GM12864 (cell line): ENCODE results near the gene MED20.

Source experiments
- DNase-seq: peaks from one replicate; pipeline ENCODE4 v3.0.0-alpha.2; 2011; ENCODE audit warnings: low read depth
- H3K4me3 ChIP-seq: 2 replicates; pipeline ENCODE4 v1.5.1; 2011; ENCODE audit warnings: mild to moderate bottlenecking, low read depth, low read length, control low read depth
- TF ChIP-seq, protein P1 (sequence below): IDR thresholded peaks from 2 replicates; pipeline ENCODE4 v1.5.1; 2011; ENCODE audit warnings: low read depth, mild to moderate bottlenecking, moderate library complexity, low read length, control low read depth, inconsistent platforms; ENCODE audit errors: missing control alignments

Gene MED20

GRCh38 chr6:41885930-41886329, 35.0 kb downstream of the MED20 start:
- DNase-seq: no peak
- TF ChIP-seq, protein P1, sequence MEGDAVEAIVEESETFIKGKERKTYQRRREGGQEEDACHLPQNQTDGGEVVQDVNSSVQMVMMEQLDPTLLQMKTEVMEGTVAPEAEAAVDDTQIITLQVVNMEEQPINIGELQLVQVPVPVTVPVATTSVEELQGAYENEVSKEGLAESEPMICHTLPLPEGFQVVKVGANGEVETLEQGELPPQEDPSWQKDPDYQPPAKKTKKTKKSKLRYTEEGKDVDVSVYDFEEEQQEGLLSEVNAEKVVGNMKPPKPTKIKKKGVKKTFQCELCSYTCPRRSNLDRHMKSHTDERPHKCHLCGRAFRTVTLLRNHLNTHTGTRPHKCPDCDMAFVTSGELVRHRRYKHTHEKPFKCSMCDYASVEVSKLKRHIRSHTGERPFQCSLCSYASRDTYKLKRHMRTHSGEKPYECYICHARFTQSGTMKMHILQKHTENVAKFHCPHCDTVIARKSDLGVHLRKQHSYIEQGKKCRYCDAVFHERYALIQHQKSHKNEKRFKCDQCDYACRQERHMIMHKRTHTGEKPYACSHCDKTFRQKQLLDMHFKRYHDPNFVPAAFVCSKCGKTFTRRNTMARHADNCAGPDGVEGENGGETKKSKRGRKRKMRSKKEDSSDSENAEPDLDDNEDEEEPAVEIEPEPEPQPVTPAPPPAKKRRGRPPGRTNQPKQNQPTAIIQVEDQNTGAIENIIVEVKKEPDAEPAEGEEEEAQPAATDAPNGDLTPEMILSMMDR: no peak
- H3K4me3 ChIP-seq: no peak overlapping the region

- TF ChIP-seq, protein P1: no peak
- DNase-seq: no peak
- no peak overlapping the region for H3K4me3 ChIP-seq
Observed at GRCh38 chr6:41884957-41885356, 36.0 kb downstream of the MED20 start.

DNA sequence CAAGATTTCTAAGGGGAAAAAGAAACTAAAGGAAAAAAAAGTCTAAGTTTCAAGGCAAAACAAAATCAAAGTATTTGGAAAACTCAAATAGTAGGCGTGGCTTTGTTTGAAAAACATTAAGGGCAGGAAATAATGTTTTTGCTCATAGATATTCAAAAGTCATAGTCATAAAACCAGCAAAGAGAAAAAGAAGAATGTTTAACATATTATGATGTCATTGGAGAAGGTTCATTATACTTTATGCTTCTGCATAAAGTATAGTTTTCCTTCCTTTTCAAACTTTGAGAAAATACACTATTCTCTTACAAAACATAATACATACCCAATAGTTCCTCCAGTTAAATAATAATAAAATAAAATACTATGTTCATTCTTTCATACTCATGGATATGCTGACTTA, 39.4 kb downstream of the MED20 start:
- DNase-seq: no peak
- no peak overlapping the region for H3K4me3 ChIP-seq
- TF ChIP-seq, protein P1: no peak

DNA sequence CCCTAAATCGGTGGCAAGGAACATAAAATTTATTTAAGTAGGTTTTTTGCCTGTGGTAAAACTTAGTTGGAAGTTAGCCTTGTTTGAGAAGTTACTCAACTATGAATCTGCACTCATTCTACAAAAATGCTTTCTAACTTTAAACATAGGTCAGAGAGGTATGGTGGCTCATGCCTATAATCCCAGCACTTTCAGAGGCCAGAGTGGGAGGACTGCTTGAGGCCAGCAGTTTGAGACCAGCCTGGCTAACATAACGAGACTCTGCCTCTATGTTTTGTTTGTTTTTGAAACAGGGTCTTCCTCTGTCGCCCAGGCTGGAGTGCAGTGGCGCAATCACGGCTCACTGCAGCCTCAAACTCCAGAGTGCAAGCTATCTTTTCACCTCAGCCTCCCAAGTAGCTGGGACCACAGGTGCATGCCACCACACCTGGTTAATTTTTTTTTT, 42.0 kb downstream of the MED20 start:
- H3K4me3 ChIP-seq: no peak overlapping the region
- TF ChIP-seq, protein P1: no peak
- DNase-seq: no peak

DNA sequence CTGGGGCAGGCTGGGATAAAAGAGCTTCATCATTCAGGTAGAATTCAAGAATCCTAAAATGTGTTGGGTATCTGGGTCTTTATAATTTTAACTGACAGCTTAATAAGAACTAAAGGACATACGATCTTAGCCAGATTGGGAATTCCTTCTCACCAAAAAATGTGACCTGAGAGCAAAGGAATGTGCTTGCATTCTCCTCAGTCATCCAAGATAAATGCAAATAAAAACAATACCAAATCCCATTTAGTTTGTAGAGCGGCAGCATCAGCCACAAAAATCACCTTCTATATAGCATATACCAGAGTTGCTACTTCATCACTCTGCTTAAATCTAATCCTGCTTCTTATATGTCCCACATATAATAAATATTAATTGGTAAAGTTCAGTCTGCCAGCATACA, 42.7 kb downstream of the MED20 start:
- no peak for DNase-seq
- H3K4me3 ChIP-seq: no peak overlapping the region
- TF ChIP-seq, protein P1: no peak

DNA sequence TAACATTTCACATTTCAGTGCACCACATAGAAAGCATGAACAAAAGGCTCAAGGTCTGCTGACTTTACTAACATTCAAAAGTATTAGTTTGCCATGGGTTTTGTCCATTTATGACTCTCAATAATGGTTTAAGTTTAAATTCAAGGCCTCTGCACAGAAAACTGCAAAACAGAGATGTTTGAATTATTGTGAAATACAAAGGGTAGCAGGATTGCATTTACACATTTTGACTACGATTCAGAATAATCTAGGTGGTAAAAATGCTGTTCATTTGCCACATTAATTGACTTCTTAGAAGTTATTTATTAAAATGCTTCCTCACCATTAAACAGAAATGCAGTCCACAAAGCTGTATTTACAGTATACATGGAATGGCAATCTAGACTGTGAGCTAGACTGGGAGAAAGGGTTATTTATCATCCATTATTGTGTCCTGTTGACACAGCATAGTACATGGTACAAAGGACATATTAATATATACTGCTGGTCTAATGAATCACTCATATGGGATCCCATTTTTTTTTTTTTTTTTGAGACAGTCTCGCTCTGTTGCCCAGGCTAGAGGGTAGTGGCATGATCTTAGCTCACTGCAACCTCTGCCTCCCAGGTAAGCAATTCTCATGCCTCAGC, 43.8 kb downstream of the MED20 start:
- DNase-seq: no peak
- no peak overlapping the region for H3K4me3 ChIP-seq
- TF ChIP-seq, protein P1: no peak

- TF ChIP-seq, protein P1: no peak
- DNase-seq: no peak
- H3K4me3 ChIP-seq: no peak overlapping the region
Observed at GRCh38 chr6:41874741-41875140, 46.2 kb downstream of the MED20 start.
